ENCODE data around the gene SLC51A.

Gene SLC51A

GRCh38 chr3:196194542-196194915, 21.8 kb upstream of the SLC51A start:
- no peaks in the 10 kb centered on the region for H3K4me1 Mint-ChIP-seq
- peaks cover 3% of the 10 kb centered on the region for H3K27me3 Mint-ChIP-seq (ENCODE audit: low read depth)
- H3K27ac Mint-ChIP-seq: no peak overlapping the region
- TF ChIP-seq CTCF (IDR thresholded peaks at IDR 0.05; ENCODE audit: unreplicated experiment in 3 of 3): no peak
- no peaks in the 10 kb centered on the region for H3K36me3 Mint-ChIP-seq (ENCODE audit: low read depth)
- no peak overlapping the region for H3K4me3 Mint-ChIP-seq
- H3K9me3 Mint-ChIP-seq: no peaks in the 10 kb centered on the region

- no peak for TF ChIP-seq CTCF (IDR thresholded peaks at IDR 0.05; ENCODE audit: unreplicated experiment in 3 of 3)
- H3K4me1 Mint-ChIP-seq: no peaks in the 10 kb centered on the region
- no peak overlapping the region for H3K27ac Mint-ChIP-seq
- no peaks in the 10 kb centered on the region for H3K36me3 Mint-ChIP-seq (ENCODE audit: low read depth)
- peaks cover 3% of the 10 kb centered on the region for H3K27me3 Mint-ChIP-seq (ENCODE audit: low read depth)
- H3K9me3 Mint-ChIP-seq: no peaks in the 10 kb centered on the region
- no peak overlapping the region for H3K4me3 Mint-ChIP-seq
Measured at GRCh38 chr3:196195664-196196265, 20.6 kb upstream of the SLC51A start.

- no peaks in the 10 kb centered on the region for H3K36me3 Mint-ChIP-seq (ENCODE audit: low read depth)
- H3K27ac Mint-ChIP-seq: no peak overlapping the region
- no peaks in the 10 kb centered on the region for H3K4me1 Mint-ChIP-seq
- no peaks in the 10 kb centered on the region for H3K9me3 Mint-ChIP-seq
- H3K4me3 Mint-ChIP-seq: no peak overlapping the region
- peaks cover 3% of the 10 kb centered on the region for H3K27me3 Mint-ChIP-seq (ENCODE audit: low read depth)
- no peak for TF ChIP-seq CTCF (IDR thresholded peaks at IDR 0.05; ENCODE audit: unreplicated experiment in 3 of 3)
Measured at GRCh38 chr3:196197524-196197923, 18.8 kb upstream of the SLC51A start.

GRCh38 chr3:196198081-196198675, 18.2 kb upstream of the SLC51A start:
- Mint-ChIP-seq H3K27me3 (ENCODE audit: low read depth) (peaks cover 4% of the 10 kb centered on the region), H3K9me3 (no peaks in the 10 kb centered on the region), H3K27ac (no peak overlapping the region), H3K4me3 (no peak overlapping the region), H3K4me1 (no peaks in the 10 kb centered on the region), H3K36me3 (ENCODE audit: low read depth) (no peaks in the 10 kb centered on the region)
- no peak for TF ChIP-seq CTCF (IDR thresholded peaks at IDR 0.05; ENCODE audit: unreplicated experiment in 3 of 3)

GRCh38 chr3:196198771-196199753, 17.3 kb upstream of the SLC51A start:
- no peak overlapping the region for H3K4me3 Mint-ChIP-seq
- H3K36me3 Mint-ChIP-seq (ENCODE audit: low read depth): no peaks in the 10 kb centered on the region
- no peaks in the 10 kb centered on the region for H3K4me1 Mint-ChIP-seq
- H3K27ac Mint-ChIP-seq: no peak overlapping the region
- peaks cover 13% of the 10 kb centered on the region for H3K27me3 Mint-ChIP-seq (ENCODE audit: low read depth)
- H3K9me3 Mint-ChIP-seq: no peaks in the 10 kb centered on the region
- no peak for TF ChIP-seq CTCF (IDR thresholded peaks at IDR 0.05; ENCODE audit: unreplicated experiment in 3 of 3)
